GM21737 (cell line): ENCODE results near the gene C10orf95.

Source experiments
- ATAC-seq: cut with Tn5 transposase; IDR thresholded peaks from one replicate; pipeline ENCODE4 v1.9.1; 2021; ENCODE audit warnings: mild to moderate bottlenecking, moderate library complexity; ENCODE audit not compliant: unreplicated experiment

Gene C10orf95

DNA sequence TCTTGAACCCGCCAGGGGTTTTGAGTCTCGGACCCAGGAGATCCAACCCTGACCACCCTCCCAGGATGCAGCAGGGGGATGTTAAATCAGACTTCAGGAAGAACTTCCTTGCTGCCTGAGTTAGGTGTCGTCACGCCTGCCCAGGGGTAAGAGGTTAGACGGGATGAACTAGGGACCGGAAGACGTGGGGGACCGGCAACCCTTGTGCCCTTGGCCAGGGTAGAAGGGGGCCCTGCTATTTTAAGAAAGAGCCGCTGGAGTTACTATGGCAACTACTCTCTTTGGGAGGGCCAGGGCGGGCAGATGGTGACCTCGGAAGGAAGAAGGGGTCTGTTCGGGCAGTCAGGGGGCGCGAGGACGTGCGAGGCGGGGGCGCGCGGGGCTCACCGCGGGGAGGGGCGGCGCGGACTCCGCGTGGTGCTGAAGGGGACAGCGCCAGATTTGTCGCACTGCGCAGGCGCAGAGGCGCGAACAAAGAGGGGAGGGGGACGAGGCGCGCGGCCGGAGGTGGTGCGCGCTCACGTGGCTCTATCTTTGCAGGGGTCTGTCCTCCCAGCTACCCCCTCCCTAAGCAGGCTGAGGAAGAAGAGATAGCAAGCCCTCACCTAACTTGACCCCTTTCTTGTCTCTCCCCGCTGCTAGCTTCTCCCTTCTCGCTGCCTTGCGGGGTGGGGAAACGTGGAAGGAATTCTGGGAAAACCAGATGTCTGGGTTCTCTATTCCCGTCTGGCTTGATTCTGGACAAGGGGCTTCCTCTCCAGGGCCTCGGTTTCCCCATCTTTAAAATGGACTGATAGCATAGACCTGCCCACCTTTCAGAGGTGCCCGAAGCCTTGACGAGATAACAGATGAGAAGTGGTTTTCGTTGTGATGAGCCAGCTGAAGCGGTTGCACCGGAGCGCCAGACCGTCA lies 31.8 kb downstream of the C10orf95 start:
- no peak for ATAC-seq

DNA sequence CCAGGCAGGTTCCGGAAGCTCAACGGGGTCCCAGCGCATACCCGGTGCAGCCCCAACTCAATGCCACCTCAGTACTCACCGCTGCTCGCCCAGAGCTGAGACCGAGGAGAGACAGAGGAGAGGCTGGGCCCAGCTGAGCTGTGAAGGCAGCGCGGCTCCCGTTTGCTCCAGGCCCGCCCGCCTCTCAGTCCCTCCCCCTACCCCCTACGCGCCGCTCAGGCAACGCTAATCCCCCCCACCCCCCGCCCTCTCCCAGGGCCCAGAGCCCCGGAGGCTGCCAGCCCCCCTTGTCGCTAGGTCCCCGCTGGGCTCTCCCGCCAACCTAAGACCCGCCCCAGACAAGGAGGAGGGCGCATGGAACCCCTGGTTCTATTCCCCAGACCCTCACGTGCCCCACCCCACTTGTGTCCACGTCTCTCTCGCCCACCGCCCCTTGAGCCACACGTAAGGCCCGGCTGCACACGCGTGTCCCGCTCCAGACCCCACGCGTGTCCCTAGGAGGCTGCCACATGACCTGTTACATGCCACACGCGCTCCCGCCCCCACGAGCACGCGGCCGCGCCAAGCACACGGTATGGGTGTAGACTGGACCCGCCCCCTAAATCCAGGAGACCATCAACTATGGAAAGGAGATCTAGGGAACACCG lies 32.6 kb downstream of the C10orf95 start, which contains the start of gene PSD:
TSS of gene PSD (minus strand) at position 164 of the 647 bp plus-strand sequence. CDS start 1,747 bp downstream, outside the sequence.
- ATAC-seq: no peak

DNA sequence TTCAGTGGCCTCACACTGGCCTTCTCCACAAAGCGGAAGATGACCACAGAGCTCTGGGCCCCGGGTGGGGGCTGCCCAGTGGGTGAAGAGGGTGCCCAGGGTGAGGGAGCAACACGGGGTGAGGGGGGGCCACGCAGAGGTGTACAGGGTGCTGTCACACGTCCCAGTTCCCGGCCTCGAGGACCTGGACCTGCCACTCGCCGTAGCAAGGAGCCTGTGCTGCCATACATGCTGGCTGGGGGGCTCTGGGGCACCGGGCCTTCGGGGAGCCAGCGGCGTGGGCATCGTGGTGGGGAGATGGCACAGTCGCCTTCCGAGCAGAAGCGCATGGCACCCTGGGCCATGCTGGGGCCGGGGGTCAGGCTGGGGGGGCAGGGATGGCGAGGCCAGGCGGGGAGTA lies 34.6 kb downstream of the C10orf95 start:
- ATAC-seq: no peak

DNA sequence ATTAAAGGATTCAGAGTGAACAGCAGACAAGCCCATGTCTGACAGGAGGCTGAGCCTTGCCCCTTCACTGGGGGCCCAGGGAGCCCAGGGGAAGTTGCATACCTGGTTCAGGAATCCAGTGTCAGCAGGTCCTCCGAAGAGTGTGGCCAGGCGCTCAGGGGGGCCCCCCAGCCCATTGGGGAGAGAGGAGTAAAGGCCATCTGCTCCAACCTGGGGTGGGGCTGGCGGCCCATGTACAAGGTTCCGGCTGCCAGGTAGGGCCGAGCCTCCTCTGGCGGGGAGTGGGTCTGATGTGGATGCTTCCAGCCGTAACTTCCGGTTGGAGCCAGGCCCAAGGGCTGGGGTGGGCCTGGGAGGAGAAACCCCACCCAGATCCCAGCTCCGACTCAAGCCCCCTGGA lies 35.1 kb downstream of the C10orf95 start:
- ATAC-seq: no peak

DNA sequence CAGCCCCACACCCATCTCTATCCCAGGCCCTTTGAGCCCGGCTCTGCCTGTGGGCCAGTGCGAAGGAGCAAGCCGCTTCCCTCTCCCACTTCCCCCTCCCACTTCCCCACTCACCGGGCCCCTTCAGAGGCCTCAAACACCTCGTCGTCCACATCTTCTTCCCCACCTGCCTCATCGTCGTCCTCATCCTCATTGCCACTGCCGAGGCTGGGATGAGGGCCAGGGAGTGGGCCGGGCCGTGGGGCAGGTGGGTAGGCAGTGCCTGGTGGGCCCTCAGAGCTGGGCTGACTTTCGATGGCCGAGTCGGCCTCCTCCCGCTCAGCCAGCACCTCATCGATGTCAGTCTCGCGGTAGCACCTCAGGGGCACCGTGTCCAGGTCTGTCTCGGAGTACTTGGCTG lies 36.6 kb downstream of the C10orf95 start:
- no peak for ATAC-seq

DNA sequence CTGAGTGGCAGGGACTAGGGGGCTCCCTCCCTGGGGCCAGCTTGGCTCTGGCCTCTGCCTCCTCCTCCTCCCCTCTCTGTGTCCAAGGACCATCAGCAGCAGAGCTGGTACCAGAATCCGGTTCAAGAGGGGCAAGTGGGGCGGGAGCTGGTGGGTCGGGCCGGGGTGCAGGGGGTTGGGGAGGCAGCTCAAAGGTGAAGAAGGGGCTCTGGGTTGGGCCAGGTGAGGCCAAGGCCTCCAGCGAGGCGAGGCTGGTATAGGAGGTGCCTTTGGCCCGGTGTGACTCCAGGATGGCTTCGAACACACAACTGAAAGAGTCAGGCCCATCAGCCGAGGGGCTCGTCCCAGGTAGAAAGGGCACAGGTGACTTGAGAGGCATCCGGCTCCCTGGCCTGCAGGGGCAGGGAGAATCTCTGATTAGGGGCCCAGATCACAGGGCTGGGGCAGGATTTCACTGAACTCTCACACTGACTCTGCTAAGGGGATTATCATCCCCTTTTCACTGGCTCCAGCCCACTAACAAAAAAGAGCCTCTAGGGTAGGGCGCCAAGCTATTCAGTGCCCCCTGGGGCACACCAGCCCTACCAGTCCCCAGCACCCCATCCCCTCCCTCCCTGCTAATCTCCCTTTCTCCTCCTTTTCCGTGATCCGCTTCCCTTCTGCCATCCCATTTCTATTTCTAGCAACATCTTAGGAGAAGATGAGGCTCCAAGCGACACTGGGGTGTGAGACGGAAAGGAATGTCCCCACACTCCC lies 37.4 kb downstream of the C10orf95 start:
- no peak for ATAC-seq

DNA sequence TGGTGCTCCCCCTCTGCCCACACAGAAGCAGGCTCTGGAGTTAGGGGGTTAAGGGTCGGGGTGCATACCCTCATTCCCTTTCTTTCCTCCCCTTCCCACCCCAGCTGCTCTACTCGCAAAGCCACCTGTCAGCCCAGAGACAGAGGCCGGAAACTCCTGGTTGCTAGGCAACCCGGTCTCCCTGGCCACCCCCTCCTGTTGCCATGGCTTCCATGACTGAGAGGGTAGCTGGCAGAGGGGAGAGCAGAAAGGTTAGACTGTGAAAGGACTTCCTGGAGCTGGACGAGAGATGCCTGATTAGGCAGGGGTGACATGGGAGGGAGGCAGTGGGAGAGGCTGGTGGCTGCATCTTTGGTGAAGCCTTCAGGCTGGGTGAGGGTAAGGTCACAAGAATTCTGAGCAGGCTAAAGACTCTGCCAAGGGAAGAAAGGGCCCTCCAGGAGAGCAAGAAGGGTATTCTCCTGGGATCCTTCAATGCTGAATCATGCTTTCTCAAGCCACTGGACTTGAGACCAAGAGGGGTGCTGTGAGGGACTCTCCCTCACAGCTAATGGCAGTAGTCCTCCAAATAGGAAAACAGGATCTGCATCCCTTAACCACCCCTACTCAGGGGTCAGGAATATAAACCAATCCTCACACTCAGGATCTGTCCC lies 38.2 kb downstream of the C10orf95 start:
- ATAC-seq: no peak

DNA sequence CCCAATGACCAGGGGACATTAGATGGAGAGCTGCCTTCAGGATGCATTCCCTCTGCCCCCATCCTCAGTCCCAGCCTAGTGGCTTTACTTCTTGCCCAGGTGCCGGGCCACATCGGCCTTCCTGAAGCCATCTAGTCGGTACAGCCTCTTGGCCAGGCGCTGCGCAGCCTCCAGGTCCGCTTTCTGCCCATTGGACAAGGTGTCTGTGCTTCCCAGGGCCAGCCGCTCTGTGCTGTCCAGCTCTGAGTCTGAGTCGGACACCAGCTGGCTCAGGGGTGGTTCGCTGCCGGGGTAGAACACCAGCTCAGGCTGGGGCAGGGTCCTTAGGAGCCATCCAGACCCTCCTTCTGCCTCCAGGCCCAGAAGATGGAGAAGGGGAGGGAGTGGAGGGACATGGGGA lies 39.0 kb downstream of the C10orf95 start:
- no peak for ATAC-seq

DNA sequence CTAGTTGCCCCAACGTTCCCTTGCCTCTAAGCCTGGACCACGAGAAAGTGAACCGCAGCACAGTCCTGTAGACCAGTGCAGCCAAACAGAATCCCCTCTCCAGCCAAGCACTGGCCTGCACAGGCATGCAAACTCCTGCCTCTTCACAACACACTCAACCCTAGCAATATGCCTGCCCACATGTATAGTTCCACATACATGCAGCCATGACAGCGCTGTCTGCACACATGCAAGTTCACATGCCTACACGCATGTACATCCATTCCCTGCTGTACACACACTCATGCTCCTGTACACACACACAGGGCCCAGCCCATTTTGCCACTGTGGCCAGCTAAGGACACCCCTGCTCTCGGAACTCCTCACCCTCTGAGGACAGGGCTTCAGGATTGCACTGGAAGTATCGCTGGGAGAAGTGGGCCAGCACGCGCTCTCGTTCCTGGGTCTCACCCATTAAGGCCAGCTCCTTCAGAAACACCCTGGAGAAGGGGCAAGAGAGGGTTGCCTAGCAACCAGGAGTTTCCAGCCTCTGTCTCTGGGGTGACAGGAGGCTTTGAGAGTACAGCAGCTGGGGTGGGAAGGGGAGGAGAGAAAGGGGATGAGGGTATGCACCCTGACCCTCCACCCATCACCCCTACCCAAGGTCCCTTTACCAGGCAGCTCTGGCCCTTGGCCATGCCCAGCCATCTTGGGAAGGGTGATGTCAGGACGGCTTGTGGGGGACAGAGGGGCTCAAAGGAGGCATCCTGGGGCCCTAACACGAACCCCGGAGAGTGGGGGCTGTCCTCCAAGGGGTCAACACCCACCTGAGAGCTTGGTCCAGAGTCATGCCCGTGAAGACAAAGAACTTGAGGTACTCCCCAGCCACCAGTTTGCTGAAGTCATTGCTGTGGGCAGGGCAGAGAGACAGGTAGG lies 39.7 kb downstream of the C10orf95 start:
- ATAC-seq: no peak

DNA sequence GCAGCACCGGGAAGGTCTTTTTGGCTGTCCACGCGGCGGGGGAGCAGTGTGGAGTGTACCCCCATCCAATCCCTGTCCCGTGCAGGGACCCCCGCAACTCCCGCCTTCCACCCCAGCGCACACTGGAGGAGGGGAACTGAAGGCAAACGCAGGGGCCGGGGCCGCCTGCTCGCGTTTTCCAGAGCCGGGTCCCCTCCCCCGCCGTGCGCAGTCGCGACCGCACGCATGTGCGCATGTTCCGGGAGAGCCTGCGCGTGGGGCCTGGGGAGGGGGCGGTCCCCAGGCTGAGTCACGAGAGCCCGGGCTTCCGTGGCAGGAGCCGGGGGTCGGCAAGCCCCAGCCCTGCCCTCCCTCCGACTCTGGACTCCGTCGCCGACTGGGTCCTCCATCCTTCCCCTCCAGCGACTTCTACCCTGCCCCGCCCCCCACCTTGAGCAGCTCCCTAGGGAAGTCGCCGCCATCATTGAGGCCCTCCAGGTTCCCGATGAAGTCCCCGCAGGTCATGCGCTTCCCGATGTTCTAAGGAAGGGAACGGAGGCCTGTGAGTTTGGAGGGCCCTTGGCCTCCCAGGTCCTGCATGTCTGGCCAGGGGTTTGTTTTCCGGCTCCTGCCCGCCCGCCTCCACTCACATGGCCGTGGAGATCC lies 40.8 kb downstream of the C10orf95 start:
- no peak for ATAC-seq

DNA sequence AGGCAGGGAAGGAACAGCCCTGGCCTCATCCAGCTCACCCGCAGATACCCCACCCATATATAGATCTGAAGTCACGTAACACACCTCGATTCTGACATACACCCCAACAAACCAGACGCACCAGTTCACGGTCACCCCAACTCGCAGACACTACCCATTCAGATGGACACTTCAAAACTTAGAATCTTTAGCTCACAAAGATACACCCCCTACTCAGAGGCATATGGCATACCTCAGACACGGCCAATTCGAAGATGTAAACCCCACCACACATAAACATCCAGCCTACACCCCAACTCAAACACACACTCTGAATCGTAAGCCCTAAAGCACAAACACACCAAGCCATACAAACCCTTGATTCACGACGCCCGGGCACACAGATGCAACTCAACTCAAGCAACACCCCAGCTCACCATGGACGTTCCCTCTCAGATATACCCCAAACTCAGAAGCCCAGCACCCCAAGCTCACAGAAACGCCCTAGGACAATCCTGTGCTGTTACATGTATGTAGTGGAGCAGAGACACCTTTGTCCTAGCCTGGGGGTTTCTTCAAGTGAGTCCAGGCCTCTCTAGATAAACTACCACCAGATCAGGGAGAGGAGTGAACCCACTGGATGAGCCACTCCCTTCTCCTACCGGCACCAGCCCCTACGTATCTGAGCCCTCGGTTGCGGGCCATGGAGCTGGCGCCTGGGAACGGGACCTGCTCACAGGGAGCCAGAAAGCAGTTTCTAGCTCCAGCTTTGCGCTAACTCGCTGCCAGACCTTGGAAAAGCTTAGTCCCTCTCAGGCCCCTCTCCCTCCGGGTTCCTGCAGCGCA lies 41.5 kb downstream of the C10orf95 start:
- no peak for ATAC-seq

DNA sequence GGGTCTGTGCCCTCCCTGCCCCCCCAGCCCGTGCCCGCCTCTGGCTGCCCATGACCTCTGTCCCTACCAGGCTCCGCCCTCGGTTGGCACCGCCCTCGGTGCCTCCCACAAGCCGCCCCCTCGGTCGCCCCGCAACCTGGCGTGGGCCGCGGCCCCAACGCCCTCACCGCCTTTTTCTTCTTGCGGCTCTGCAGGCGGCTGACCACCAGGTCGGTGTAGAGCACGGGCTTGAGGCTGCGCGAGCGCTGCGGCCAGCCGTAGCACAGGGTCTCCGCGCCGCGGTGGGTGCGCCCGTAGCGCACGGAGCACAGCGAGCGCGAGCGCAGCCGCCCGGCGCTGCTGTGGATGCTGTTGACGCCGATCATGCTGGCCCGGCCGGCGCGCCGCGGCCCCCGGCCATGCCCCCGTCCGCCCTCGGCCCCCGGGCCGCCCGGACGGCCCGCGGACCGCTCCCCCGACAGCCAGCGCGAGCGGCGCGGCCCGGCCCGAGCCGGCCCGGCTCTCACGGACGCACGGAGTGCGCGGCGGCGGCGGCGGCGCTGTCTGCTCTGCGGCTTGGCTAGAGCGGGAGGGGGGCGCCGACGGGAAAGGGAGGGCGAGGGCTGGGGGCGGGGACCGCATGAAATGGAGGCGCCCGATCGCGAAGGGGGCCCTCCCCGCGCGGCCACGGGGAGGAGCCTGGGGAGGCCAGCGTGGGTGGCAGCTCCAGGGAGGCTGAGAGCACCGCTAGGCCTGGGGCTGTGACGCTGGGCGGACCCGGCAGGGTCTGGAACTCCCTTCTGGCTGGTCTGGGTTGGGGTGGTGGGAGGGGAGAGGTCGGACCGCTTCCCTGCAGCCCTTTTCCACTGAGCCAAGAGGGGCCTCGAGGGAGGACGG lies 42.4 kb downstream of the C10orf95 start:
- no peak for ATAC-seq

DNA sequence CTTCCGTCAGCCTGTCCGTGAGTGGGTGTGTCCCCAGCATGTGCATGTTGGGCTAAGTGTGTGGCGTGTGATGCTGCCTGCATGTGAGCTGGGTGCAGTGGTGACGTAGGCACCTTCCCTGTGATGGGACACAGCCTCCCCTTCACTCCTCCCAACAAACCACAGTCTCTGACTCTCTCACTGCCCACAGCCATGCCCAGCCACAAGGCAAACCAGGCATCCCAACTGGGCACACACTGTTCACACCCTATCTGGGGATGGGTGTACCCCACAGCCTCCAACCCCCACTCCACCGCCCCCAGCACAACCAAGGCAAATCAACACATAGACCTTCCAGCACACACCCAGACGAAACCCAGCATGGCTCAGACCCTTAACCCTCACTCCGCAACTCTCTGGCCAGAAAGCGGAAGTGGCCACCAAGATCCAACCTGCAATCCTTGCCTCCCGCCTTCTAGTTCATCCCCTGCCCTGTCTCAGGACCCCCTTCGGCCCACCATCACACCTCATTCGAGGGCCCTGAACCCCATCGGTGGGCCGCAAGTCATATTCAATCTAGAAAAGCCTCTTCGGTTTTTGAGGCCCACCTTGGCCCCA lies 43.1 kb downstream of the C10orf95 start:
- ATAC-seq: no peak

DNA sequence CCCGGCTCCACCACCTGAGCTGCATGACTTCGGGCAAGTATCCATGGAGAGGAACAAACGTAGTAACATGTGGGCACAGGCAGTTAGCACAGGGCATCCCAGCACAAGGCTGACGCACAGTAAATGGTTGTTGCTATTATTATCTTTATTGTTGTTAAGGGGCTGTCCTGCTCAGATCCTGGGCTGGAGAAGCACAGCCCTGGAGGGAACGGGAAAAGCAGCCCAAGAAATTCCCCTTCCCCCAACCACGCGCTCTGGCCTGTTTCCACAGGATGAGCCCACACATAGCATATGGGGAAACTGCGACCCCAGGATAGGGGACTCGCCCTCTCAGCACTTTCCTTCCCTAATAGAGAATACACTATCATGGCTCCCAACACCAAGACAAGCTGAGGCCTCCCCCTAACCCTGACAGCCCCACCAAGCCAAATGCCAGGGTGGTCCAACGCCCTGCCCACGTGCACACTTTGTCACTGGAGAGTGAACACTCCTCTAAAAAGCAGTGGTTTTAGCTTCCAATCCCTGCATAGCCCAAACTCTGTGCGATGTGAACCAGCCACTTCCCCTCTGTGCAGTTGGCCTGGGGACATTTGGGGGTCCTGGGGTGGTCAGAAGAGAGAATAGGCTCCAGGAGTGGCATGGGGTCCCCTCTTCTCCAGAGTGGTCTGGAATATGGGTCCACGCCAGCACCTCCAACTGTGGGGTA lies 43.8 kb downstream of the C10orf95 start:
- no peak for ATAC-seq

DNA sequence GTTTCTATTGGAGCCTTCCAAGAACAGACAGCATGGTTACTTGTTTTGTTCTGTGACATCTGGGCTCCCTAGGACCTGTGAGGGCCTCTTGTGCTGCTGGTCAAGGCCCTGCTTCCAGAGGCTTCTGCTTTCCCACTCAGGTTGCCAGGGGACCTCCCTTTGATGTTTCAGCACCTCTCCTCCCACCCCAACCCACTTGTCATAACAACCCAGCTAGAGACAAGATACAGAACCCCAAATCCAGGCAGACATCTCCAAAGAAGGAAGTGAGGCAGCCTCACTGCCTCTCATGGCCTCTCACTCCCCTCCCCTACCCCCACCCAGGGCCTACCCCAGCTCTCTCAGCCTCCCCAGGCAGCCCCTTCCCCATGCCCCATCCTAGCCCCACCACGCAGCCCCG lies 44.5 kb downstream of the C10orf95 start:
- ATAC-seq: no peak

DNA sequence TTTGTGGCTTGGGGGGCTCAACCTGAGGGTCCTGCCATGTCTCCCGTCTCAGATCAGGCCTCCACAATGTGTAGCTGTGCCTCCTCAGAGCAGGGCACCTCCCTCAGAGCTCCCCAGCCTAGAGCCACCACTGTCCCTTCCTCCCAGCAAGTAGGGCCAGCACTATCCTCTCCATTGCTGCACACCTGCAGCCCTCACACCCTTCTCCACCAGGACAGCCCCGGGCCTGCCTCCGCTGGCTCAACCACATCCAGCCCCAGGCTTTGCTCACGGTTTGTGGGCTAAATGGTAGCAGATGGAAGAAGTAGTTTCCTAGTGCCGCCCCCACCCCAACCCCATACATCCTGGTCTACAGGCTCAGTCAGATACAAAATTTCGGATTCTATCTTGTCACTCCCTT lies 45.7 kb downstream of the C10orf95 start:
- ATAC-seq: no peak
